Measurements from ENCODE around the gene CLASP1. TPM values are rescaled to one million over a fixed set of nuclear protein-coding genes. Genes with fewer than 3 reads are reported as not detected.

Gene CLASP1
- total and polyA plus RNA-seq, 3 donors from 2014 or later = 43.8 to 130 (median 103) TPM

DNA sequence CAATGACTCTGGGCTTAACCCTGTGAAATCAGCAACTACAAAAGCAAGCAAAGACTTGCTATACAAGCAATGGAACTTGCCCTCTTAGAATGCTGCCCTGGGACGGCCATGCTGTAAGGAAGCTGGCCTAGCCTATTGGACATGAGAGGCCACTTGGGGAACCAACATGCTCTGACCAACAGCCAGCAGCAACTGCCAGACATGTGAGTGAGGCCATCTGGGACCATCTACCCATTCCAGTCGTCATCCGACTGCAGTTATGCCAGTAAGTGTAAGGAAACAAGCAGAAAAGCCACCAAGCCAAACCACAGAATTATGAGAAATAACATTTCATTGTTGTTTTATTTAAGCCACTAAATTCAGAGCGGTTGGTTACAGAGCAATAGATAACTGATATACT lies 40.9 kb downstream of the CLASP1 start:
- H3K27ac ChIP-seq = peak overlapping the region in 1 of 2 donors; percentile 82
- 65 to 72% methylated on average over 4 of the region's 4 CpGs for WGBS, 2 donors
- no peak for TF ChIP-seq POLR2A (IDR thresholded peaks at IDR 0.05)
- TF ChIP-seq, protein P1, sequence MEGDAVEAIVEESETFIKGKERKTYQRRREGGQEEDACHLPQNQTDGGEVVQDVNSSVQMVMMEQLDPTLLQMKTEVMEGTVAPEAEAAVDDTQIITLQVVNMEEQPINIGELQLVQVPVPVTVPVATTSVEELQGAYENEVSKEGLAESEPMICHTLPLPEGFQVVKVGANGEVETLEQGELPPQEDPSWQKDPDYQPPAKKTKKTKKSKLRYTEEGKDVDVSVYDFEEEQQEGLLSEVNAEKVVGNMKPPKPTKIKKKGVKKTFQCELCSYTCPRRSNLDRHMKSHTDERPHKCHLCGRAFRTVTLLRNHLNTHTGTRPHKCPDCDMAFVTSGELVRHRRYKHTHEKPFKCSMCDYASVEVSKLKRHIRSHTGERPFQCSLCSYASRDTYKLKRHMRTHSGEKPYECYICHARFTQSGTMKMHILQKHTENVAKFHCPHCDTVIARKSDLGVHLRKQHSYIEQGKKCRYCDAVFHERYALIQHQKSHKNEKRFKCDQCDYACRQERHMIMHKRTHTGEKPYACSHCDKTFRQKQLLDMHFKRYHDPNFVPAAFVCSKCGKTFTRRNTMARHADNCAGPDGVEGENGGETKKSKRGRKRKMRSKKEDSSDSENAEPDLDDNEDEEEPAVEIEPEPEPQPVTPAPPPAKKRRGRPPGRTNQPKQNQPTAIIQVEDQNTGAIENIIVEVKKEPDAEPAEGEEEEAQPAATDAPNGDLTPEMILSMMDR (IDR thresholded peaks at IDR 0.05) = no peak
- DNase-seq = no peak
- no peak overlapping the region for H3K4me3 ChIP-seq
- H3K27me3 ChIP-seq = no peaks in the 10 kb centered on the region
- intact Hi-C loops (cut with DNase I; ENCODE audit: low total_unique reads) = no loop called here
- H3K9me3 ChIP-seq = no peaks in the 10 kb centered on the region
- H3K4me1 ChIP-seq = peaks cover 49% of the 10 kb centered on the region
- no peaks in the 10 kb centered on the region for H3K36me3 ChIP-seq (ENCODE audit: low read depth, missing control alignments)

DNA sequence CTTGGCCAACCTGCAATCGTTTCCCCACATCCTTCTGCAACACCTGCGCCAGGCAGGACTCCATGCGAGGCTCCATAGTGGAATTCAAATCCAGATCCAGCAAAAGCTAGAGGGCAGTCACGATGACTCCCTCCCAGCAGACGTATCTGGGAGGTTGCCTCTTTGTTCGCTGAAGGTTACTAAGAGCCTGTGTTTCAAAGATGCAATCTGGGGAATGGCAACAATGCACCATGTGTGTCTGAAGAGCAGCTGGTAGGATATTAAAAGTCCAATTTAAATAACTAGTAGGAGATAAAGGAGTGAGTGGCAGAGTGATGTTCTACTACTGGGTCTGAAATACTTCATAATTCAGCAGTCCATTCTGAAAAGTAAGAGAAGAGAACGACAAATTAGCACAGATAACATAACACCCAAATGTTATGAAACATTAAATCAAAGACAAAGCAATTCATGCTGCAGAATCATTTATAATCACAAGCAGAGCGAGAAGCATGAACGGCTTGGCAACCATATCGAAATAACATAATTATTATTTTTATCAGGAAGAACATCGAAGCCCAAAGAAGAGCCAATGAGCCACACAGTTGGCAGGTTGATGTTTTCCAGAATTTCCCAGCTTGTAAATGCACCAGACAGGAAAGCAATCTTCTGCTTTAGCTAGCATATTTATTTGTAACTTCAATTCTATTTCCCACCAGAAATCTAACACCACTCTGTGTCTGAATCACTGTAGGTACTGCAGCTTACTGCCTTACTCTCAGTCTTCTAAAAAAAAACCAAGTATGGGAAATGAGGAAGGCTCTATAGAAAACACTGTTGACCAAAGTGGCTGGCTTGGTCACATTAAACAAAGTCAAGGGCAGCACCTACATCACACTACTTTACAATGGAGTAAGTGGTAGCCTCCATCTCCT lies 43.2 kb downstream of the CLASP1 start:
- TF ChIP-seq, protein P1 (IDR thresholded peaks at IDR 0.05) = no peak
- TF ChIP-seq POLR2A (IDR thresholded peaks at IDR 0.05) = no peak
- Histone ChIP-seq H3K27me3 (no peaks in the 10 kb centered on the region), H3K4me1 (peaks cover 49% of the 10 kb centered on the region), H3K4me3 (no peak overlapping the region), H3K27ac (peak overlapping the region; percentile 42 to 60), H3K9me3 (no peaks in the 10 kb centered on the region), H3K36me3 (ENCODE audit: low read depth, missing control alignments) (no peaks in the 10 kb centered on the region)
- peak; percentile 66 for DNase-seq
- intact Hi-C loops (cut with DNase I; ENCODE audit: low total_unique reads) = no loop called here
- 39 to 45% methylated on average over 11 of the region's 11 CpGs for WGBS, 2 donors

- TF ChIP-seq POLR2A (IDR thresholded peaks at IDR 0.05) = no peak
- TF ChIP-seq, protein P1 (IDR thresholded peaks at IDR 0.05) = no peak
- H3K4me1 ChIP-seq = peaks cover 31% of the 10 kb centered on the region
These were observed 46.1 kb downstream of the CLASP1 start for GRCh38 chr2:121603185-121603584.

GRCh38 chr2:121599963-121600651 lies 49.2 kb downstream of the CLASP1 start:
- no peaks in the 10 kb centered on the region for H3K36me3 ChIP-seq (ENCODE audit: low read depth, missing control alignments)
- no peak overlapping the region for H3K4me3 ChIP-seq
- H3K4me1 ChIP-seq = peaks cover 28% of the 10 kb centered on the region
- no peak overlapping the region for H3K27ac ChIP-seq
- no peak for DNase-seq
- no peaks in the 10 kb centered on the region for H3K27me3 ChIP-seq
- H3K9me3 ChIP-seq = no peaks in the 10 kb centered on the region
- TF ChIP-seq, protein P1 (IDR thresholded peaks at IDR 0.05) = no peak
- TF ChIP-seq POLR2A (IDR thresholded peaks at IDR 0.05) = no peak
- intact Hi-C loops (cut with DNase I; ENCODE audit: low total_unique reads) = no loop called here

More at GRCh38 chr2:121603185-121603584, 46.1 kb downstream of the CLASP1 start:
- Histone ChIP-seq H3K36me3 (ENCODE audit: low read depth, missing control alignments) (no peaks in the 10 kb centered on the region), H3K9me3 (no peaks in the 10 kb centered on the region), H3K4me3 (no peak overlapping the region), H3K27me3 (no peaks in the 10 kb centered on the region), H3K27ac (no peak overlapping the region)
- WGBS, 2 donors = 95 to 97% methylated on average over 1 of the region's 1 CpG
- intact Hi-C loops (cut with DNase I; ENCODE audit: low total_unique reads) = no loop called here
- DNase-seq = no peak
